WTC11 (cell line): ENCODE measurements around the gene HSF2BP. TPM values are rescaled to one million over a fixed set of nuclear protein-coding genes. Genes with fewer than 3 reads are reported as not detected.

Source experiments
- ATAC-seq: fragments of 200-7000 bp; cut with Tn5 transposase; 2 replicates; pipeline ENCODE4 v1.10.0; 2021; ENCODE audit warnings: mild to moderate bottlenecking, moderate library complexity
- CTCF ChIA-PET: fragments of 300-600 bp; sonication (Branson Sonifier 250); formaldehyde crosslinking; loops from one replicate; lab custom pipeline; 2021; ENCODE audit warnings: antibody characterized with exemption; lab: Charles Lee
- POLR2A ChIA-PET: fragments of 350-600 bp; sonication (Branson Sonifier 250); formaldehyde crosslinking; loops from one replicate; lab custom pipeline; 2021; ENCODE audit warnings: antibody characterized with exemption; lab: Charles Lee
- DNase-seq: peaks from one replicate; pipeline ENCODE4 v3.0.0; 2021; ENCODE audit warnings: low spot score
- H3K27ac Mint-ChIP-seq: 2 replicates; pipeline ENCODE4 v1.8.0; 2021; ENCODE audit warnings: mixed read lengths
- H3K27me3 Mint-ChIP-seq: 2 replicates; pipeline ENCODE4 v1.8.0; 2021; ENCODE audit warnings: low read depth, mild to moderate bottlenecking, moderate library complexity, mixed read lengths
- H3K36me3 Mint-ChIP-seq: 2 replicates; pipeline ENCODE4 v1.8.0; 2021; ENCODE audit warnings: mixed read lengths
- H3K4me1 Mint-ChIP-seq: 2 replicates; pipeline ENCODE4 v1.8.0; 2022; ENCODE audit warnings: mixed read lengths
- H3K4me3 Mint-ChIP-seq: 2 replicates; pipeline ENCODE4 v1.8.0; 2021; ENCODE audit warnings: mild to moderate bottlenecking, moderate library complexity, mixed read lengths
- H3K9me3 Mint-ChIP-seq: 2 replicates; pipeline ENCODE4 v1.8.0; 2021; ENCODE audit warnings: mixed read lengths
- AFF4 ChIP-seq: sonication (generic); formaldehyde crosslinking; IDR thresholded peaks from 2 replicates; pipeline ENCODE4 v1.8.1; 2023; ENCODE audit warnings: mild to moderate bottlenecking, missing genetic modification reagents, borderline replicate concordance
- E2F1 ChIP-seq: sonication (generic); formaldehyde crosslinking; IDR thresholded peaks from 2 replicates; pipeline ENCODE4 v1.8.0; 2022; ENCODE audit warnings: mild to moderate bottlenecking, missing genetic modification reagents
- ERG ChIP-seq: fragments of 250-450 bp; sonication (Bioruptor Pico); IDR thresholded peaks from 2 replicates; pipeline ENCODE4 v1.8.0; 2021; ENCODE audit warnings: mild to moderate bottlenecking
- ESRRA ChIP-seq: sonication (generic); formaldehyde crosslinking; IDR thresholded peaks from 2 replicates; pipeline ENCODE4 v1.8.1; 2022; ENCODE audit warnings: mild to moderate bottlenecking, missing genetic modification reagents, borderline replicate concordance
- FOXK1 ChIP-seq: sonication (generic); formaldehyde crosslinking; IDR thresholded peaks from 2 replicates; pipeline ENCODE4 v1.8.0; 2022; ENCODE audit warnings: mild to moderate bottlenecking, moderate library complexity, missing genetic modification reagents
- FOXP1 ChIP-seq: sonication (generic); formaldehyde crosslinking; IDR thresholded peaks from 2 replicates; pipeline ENCODE4 v1.8.0; 2022; ENCODE audit warnings: missing genetic modification reagents, mild to moderate bottlenecking, moderate library complexity, borderline replicate concordance
- GTF2I ChIP-seq: fragments of 250-450 bp; sonication (Bioruptor Pico); conservative IDR thresholded peaks from 2 replicates; pipeline ENCODE4 v1.4.0; 2021; ENCODE audit warnings: mild to moderate bottlenecking
- HMGXB4 ChIP-seq: sonication (generic); formaldehyde crosslinking; IDR thresholded peaks from 2 replicates; pipeline ENCODE4 v1.8.1; 2023; ENCODE audit warnings: mild to moderate bottlenecking, moderate library complexity, missing genetic modification reagents
- IRF2 ChIP-seq: sonication (generic); formaldehyde crosslinking; IDR thresholded peaks from 2 replicates; pipeline ENCODE4 v1.8.0; 2022; ENCODE audit warnings: low read depth, missing genetic modification reagents, borderline replicate concordance
- MYBL2 ChIP-seq: sonication (generic); formaldehyde crosslinking; IDR thresholded peaks from 2 replicates; pipeline ENCODE4 v1.8.1; 2023; ENCODE audit warnings: mild to moderate bottlenecking, moderate library complexity, missing genetic modification reagents
- TEAD1 ChIP-seq: sonication (generic); formaldehyde crosslinking; IDR thresholded peaks from 2 replicates; pipeline ENCODE4 v1.8.0; 2022; ENCODE audit warnings: mild to moderate bottlenecking, missing genetic modification reagents
- USF2 ChIP-seq: sonication (generic); formaldehyde crosslinking; IDR thresholded peaks from 2 replicates; pipeline ENCODE4 v1.8.1; 2023; ENCODE audit warnings: mild to moderate bottlenecking, missing genetic modification reagents, moderate library complexity
- ZNF317 ChIP-seq: sonication (generic); formaldehyde crosslinking; IDR thresholded peaks from 2 replicates; pipeline ENCODE4 v1.8.1; 2023; ENCODE audit warnings: low read depth, mild to moderate bottlenecking, moderate library complexity, missing genetic modification reagents, borderline replicate concordance
- ZNF396 ChIP-seq: fragments of 250-450 bp; sonication (Bioruptor Pico); IDR thresholded peaks from 2 replicates; pipeline ENCODE4 v1.8.0; 2021; ENCODE audit warnings: mild to moderate bottlenecking, moderate library complexity, borderline replicate concordance
- ZNF512 ChIP-seq: sonication (generic); formaldehyde crosslinking; IDR thresholded peaks from 2 replicates; pipeline ENCODE4 v1.8.1; 2022; ENCODE audit warnings: missing genetic modification reagents, borderline replicate concordance
- total RNA-seq: library from RNA; stranded (reverse); gene quantifications from 3 replicates; pipeline ENCODE4 v1.2.3, GENCODE V29; 2021

The HSF2BP gene
- total RNA-seq, 1 experiment from 2014 or later = 1.1 TPM

- Mint-ChIP-seq H3K27ac (no peak overlapping the region), H3K4me1 (no peaks in the 10 kb centered on the region), H3K9me3 (no peaks in the 10 kb centered on the region), H3K4me3 (no peak overlapping the region), H3K36me3 (no peaks in the 10 kb centered on the region), H3K27me3 (no peaks in the 10 kb centered on the region)
- ATAC-seq (no peak), DNase-seq (no peak)
- ChIA-PET POLR2A (no interaction called here), CTCF (no interaction called here)
- TF ChIP-seq GTF2I (CRISPR knock-in tag) (no peak), ZNF396 (no peak), ZNF317 (no peak), IRF2 (CRISPR knock-in tag) (no peak), ZNF512 (CRISPR knock-in tag) (no peak), FOXK1 (CRISPR knock-in tag) (no peak), AFF4 (no peak), USF2 (CRISPR knock-in tag) (no peak), FOXP1 (CRISPR knock-in tag) (no peak), ESRRA (CRISPR knock-in tag) (no peak), E2F1 (CRISPR knock-in tag) (no peak), TEAD1 (CRISPR knock-in tag) (no peak), HMGXB4 (no peak), MYBL2 (CRISPR knock-in tag) (no peak), ERG (no peak)
Observed at GRCh38 chr21:43604505-43605204, 54.6 kb downstream of the HSF2BP start.
